GM11168 (cell line): ENCODE data around the gene COL20A1.

Experiments used
- in situ Hi-C: fragments of 300-500 bp; cut with MboI; formaldehyde crosslinking; loops from one replicate; pipeline ENCODE4 v1.12.0; 2022; ENCODE audit warnings: low sequenced_read_pairs; ENCODE audit not compliant: unreplicated experiment

The COL20A1 gene

GRCh38 chr20:63344616-63345327, 51.8 kb downstream of the COL20A1 start:
- in situ Hi-C loops: no loop called here

- in situ Hi-C loops: no loop called here
Measured at GRCh38 chr20:63345328-63346100, 52.5 kb downstream of the COL20A1 start.

- in situ Hi-C loops: no loop called here
Measured at GRCh38 chr20:63346131-63347080, 53.4 kb downstream of the COL20A1 start.

- in situ Hi-C loops: no loop called here
Measured at GRCh38 chr20:63347081-63347741, 54.2 kb downstream of the COL20A1 start.

GRCh38 chr20:63347950-63348827, 55.2 kb downstream of the COL20A1 start:
- in situ Hi-C loops: no loop called here

GRCh38 chr20:63348828-63349515, 56.0 kb downstream of the COL20A1 start:
- in situ Hi-C loops: no loop called here

- in situ Hi-C loops: no loop called here
Measured at GRCh38 chr20:63349516-63349895, 56.5 kb downstream of the COL20A1 start.

- in situ Hi-C loops: no loop called here
Measured at GRCh38 chr20:63350196-63350595, 57.2 kb downstream of the COL20A1 start.

GRCh38 chr20:63350597-63351325, 57.8 kb downstream of the COL20A1 start:
- in situ Hi-C loops: no loop called here

GRCh38 chr20:63351326-63351700, 58.3 kb downstream of the COL20A1 start:
- in situ Hi-C loops: no loop called here

GRCh38 chr20:63351811-63352591, 59.0 kb downstream of the COL20A1 start:
- in situ Hi-C loops: no loop called here

- in situ Hi-C loops: no loop called here
Measured at GRCh38 chr20:63352811-63353221, 59.8 kb downstream of the COL20A1 start.

- in situ Hi-C loops: no loop called here
Measured at GRCh38 chr20:63354636-63355350, 61.8 kb downstream of the COL20A1 start.

GRCh38 chr20:63355781-63356295, 62.9 kb downstream of the COL20A1 start:
- in situ Hi-C loops: no loop called here

- in situ Hi-C loops: no loop called here
Measured at GRCh38 chr20:63356511-63356910, 63.5 kb downstream of the COL20A1 start.
